Eye (tissue), 1 donor: Measurements from ENCODE around the gene ATP10A.
"Not testable (repeated sequence)": the region's sequence is repeated elsewhere in the genome, so short reads cannot be mapped to it uniquely, and the experiment has no call there.

Experiments used
- DNase-seq: peaks from one replicate; pipeline ENCODE4 v3.0.0-alpha.2; 2015

Gene ATP10A

DNA sequence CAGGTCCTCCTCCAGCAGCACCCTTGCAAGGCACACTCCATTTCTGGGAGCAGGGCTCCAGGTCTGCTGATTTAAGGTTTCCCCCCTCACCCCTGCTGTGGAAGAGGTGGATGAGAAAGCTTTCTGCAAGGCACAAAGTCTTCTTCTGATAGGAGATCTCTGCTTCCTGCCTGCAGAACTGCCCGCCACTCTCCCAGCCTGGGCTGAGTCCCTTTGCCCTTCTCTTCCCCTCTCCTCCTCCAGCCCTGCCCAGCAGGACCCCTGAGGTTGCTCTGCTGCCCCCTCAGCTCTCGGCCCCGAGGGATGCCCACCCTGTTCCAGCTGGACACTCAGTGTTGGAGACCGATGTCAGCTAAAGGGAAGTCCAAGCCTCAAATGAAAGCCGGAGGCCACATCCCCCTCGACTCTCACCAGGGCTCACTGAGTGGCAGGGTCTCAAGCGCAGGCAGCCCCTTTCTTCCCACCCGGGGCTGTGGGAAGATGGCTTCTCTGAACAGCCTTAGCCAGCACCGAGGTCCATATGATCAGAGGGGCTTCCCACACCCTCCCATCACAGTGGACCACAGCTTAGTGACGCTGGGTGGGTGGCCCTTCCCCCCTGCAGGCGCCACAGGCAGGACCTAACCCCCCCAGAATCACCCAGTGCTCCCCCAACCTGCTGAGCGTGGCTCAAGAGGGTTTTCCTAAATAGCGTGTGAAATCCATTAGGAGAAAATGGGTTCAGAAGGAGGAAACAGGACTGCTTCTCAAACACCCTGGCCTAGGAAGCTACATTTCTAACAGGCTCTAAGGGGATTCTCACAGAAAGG is 4.0 kb downstream of the ATP10A start:
- DNase-seq: no peak

DNA sequence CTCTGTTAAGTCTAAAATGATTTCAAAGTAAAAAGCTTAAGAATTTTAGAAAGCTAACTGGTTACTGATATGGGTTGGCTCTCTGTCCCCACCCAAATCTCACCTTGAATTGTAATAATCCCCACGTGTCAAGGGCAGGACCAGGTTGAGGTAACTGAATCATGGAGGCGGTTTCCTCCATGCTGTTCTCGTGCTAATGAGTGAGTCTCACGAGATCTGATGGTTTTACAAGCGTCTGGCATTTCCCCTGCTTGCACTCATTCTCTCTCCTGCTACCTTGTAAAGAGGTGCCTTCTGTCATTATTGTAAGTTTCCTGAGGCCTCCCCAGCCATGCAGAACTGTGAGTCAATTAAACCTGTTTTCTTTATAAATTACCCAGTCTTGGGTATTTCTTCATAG is 7.1 kb downstream of the ATP10A start:
- not testable (repeated sequence) for DNase-seq

DNA sequence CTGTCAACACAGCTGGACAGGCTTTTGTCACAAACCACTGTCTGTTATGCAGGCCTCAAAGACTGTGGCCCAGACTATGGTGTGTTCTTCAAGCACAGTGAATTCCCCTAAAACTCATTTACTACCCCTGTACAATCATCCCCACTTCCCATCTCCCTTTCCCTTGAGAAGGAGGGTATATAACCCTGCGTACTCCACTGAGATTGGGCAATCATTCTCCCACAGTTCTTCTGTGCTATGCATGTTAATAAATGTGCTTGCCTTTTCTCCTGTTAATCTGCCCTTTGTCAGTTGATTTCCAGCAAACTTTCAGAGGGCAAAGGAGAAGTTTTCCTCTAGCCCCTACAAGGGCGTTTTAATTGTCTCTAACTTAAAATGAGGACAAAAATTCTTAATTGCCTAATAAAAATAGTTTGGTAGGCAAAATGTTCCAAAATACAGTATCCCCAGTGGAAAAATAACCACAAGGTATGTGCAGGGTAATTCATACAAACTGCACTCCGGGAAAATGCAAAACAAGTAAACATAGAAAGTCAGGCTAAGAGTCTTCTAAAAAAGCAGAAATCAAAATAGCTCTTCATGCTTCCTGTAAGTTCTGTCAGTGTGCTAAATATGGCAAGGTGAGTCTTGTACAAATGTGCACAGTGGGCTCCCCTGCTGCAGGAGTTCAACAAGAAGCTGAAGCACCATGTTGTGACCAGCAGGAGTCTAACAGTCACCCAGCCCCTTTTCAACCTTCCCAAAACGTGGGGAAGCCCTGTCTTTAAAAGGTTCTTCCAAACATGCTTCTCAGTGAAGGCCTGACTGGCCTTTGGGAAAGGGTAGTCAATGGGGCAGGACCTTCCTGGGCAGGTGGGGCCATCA is 10.2 kb downstream of the ATP10A start:
- no peak for DNase-seq

DNA sequence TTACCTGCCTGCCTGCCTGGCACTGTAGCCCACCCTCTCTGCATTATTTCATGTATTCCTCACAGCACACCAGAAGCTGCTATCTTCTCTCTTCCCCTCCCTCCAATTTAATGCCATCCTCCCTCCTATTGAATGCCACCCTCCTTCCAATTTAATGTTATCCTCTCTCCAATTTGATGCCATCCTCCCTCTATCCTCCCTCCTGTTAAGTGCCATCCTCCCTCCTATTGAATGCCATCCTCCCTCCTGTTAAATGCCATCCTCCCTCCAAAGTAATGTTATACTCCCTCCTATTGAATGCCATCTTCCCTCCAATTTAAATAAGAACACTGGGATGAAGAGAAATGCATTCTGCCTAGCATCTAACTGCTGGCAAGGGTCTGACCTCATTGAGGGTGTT is 11.1 kb downstream of the ATP10A start:
- no peak for DNase-seq

DNA sequence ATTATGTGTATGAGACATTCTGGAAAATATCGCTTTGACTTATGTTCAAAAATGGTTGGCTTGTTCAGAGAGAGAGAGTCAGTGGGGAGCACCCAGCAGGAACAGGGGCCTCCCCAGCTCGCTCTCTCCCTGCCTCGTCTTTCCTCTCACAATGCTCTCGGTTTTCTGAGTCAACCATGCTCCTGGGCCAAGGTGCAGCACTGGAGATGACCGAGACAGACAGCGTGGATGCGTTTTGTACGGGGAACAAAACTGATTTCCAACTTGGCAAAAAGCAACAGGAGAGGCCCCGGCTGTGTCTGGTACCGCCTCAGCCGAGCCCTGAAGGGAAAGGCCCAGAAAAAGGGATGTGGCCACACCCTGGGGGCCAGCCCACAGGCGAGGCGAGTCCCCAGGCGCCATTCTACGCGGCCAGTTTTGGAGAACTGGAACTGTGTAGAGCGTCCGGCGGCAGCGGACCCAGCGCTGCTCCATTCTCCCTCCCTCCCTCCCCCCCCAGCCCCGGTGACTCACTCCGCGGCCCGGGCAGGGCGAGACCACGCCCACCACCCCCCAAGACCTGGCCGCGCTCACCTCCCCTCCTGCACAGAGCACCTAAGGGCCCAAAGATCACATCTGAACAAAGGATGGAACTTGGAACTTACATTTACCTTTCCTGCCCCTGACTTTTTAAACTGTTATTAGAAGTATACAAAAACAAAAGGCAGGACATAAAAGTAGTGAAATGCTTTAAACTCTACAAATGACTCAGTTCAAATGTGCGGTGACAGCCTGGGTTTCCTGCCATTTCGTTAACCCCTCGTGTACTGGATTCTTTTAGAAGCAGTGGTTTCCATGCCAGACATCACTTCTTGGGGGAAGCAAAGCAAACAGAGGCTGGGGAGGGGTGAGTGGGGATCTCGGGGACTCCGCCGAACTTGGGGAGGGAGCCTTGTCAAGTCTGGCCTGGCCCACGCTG is 12.7 kb downstream of the ATP10A start:
- DNase-seq: peak; percentile 71

DNA sequence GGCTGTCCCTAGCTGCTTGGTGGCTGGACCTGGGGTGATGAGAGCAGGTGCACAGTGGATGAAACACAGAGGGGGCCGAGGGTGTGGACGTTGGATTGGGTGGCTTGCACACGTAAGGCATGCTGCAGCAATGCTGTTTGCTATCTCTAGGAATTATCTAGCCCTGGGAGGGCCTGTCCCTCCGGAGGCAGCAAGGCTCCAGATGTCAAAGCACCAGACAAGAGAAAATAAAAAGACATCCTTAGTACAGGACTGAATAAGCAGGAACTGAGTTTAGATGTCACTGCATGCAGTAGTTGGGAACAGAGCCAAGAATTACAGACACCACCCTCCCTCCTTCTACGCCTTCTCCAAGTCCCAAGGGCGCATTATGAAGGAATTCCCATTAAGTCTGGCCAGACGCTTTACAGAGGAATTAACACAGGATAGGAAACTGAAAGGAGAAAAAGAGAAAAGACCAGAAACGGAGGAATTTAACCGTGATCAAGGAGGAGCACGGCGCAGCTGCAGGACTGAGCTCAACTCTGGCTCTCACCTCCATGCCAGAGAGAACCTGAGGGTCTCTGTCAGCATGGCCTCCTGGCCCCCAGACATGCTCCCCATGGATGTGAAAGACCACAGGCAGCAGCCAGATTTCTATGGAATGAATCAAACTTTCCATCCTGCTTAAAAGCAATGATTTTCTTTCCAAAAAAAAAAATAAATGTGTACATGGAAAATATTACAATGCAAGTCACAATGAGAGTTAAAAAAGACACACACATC is 13.8 kb downstream of the ATP10A start:
- DNase-seq: peak; percentile 76

DNA sequence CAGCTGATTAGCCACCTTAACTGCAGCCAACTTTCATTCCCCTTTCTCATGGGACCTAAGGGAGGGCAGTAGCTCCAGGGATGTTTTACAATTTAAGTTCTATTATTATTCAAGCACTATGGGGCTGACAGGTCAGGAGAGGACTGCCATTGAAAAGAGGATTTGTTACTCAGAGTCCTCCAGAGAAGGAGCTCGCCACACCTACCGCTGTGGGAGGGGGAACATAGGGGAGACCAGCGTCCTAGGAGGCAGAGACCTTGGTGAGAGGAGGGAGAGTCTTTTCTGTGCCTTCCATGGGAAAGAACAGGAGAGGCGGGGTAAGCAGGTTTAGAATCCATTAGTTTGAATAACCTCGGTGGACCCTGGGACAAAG is 14.4 kb downstream of the ATP10A start:
- no peak for DNase-seq

DNA sequence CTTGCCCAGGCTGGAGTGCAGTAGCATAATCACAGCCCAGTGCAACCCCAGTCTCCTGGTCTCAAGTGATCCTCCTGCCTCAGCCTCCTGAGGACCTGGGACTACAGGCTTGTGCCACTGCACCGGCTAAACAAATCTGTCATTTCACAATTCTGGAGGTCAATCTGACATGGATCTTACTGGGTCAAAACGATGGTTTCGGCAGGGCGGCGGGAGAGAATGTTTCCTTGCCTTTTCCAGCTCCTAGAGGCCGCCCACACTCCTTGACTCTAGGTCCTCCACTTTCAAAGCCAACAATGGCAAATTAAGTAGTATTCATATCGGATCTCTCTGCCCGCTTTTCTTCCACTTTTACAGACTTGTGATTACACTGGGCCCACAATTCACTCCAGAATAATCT is 14.8 kb downstream of the ATP10A start:
- no peak for DNase-seq

DNA sequence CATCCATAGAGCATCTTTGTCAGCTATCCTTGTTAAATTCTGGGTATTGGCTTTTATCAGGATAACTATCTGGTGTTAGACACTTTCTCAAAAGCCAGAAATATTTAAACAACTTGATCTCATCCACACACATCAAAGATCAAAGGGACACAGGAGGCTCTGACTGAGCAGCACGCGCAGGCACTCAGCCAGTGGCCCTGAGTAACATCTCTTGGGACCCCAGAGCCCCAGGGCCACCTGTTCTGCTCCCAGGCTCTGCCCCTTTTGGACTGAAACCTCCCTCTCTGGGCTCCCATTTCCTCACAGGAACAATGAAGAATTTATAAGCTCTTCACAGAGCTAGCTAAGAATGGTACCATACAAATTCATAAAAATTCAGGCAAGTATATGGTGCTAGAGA is 16.1 kb downstream of the ATP10A start:
- DNase-seq: no peak

DNA sequence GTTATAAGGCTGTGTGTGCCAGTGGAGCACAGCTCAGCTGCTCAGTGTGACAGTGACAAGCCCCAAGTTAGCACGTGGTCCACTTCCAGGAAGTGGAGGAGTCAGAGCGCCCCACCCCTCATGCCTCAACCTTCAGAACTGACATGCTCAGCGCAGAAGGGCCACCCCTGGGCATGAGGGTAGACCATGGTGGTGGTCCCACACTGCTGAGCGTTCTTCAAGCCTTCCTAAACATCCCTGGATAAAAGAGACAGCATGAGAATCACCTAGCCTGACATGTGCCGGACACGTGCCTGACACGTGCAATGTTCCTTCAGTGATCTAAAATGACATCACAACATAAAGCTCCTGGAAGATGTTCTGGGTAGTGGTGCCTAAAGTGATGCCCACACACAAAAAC is 16.8 kb downstream of the ATP10A start:
- DNase-seq: no peak

DNA sequence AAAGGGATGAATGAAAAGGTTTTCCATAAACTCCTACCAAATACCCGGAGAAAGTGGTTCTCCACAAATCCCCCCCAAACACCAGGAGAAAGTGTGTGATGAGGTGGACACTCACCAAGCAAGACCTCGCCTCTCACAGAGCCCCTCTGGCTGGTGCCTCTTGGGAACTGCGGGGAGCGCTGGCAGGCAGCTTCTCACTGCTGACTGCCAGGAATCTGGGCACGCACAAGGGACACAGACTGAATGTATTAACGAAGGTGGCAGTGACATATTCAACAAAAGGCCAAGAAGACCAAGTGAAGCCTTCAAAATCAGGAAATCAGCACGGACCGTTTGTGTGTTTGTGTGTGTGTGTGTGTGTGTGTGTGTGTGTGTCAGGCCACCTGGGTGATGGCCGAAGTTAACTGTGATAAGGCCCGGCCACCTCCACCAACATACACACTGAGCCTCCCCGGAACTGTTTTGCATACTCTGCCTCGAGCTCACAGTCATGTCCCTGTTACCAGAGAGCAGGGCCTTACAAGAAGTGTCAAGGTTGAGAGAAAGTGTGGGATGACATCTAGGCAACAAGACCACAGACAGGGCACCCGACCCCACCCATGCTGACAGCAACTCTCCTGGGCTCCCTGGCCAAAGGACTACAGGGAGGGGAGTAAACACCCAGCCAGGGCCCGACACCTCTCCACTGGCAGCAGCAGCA is 18.0 kb downstream of the ATP10A start:
- DNase-seq: no peak

DNA sequence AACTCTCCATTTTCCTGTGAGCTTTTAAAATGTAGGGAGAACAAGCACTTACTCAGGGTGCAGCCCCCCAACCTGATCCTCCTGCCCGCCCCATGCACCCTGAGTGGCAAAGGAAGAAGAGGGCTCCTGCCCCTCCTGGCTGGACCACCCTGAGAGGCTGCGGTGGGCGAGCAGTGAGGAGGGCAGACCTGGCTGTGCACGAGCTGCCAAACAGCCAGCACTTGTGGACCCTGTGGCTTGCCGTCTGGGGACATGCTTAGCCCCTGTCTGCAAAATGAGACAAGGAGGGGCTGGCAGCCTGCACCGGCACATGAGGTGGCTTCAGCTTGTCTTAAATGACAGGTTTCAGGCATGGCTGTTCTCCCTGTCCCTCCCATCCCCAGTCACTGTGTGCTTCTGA is 18.6 kb downstream of the ATP10A start:
- no peak for DNase-seq

DNA sequence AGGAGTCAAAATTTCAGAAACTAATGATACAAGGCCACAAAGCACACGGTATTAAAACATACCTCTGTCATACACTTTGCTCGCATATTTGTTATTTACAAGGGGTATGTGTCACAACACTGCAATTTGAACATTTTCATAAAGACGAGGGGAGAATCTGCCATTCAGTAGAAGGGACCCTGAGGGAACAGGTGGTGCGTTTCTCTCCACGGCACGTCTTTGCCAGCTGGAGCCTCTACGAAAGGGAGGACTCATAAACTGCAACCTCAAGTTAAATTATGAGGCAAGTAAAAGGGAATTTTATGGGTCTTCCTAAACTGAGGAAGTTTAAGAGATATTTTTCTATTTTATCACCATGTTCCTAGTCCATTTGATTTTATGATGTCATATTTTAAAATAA is 19.1 kb downstream of the ATP10A start:
- no peak for DNase-seq

DNA sequence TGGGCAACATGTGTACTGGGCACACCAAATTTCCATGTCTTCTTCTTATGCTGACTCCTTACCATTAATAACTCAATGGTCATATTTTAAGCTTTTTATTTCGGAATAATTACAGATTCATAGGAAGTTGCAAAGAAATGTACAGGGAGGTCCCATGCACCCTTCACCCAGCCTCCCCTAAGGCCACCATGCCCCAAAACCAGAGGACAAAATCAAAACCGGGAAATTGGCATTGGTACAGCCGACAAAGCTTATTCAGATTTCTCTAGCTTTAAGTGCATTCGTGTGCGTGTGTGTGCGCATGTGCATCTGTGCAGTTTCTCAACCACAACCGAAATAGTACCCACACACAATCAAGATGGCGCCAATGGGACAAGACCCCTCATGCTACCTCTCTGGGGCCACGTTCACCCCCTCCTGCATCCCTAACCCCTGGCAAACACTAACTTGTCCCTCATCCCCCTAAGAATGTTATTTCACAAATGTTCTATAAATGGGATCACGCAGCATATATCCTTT is 23.4 kb downstream of the ATP10A start:
- no peak for DNase-seq

DNA sequence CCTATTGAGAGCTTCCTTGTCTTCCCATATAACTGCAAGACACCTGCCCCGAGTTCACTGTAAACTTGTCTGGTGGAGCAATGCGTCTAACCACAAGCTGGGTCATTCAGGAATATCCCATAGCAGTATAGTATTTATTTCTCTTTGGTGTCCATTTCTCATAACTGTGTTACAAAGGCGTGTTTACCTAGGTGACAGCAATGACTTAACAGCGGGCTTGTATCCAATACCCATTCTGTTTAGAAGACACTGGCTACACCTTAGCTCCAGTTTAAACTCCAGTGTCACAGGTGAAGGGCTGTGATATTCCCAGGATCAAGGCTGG is 24.3 kb downstream of the ATP10A start:
- no peak for DNase-seq

DNA sequence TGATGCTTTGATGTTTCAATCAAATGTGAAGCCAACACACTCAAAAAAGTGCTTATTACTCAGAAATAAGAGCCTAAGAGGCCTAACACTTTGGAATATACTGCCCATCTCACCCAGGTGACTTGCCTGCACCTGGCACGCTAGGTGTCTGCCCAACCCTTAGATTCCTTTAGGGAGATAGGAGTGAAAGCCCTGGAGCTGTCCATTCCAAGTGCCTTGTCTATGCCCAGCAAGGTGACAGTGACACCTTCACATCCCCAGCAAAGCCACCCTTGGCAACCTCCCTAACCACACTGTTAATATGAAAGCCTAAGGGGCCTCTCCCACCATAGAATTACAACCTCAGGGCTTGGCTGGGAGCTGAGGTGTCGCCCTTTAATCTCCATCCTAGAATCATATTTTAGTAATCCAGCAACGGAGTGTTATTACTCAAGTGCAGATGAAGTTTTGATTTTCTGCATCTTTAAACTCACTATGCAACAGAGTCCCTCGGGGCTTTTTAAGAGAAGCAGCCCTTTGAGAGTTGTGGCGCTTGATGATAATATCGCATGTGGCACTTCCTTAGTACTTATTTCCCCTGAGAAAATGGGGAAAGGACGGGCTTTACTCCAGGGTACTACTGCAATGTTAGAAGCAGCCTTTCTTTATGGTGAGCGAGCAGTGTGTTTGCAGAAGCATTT is 24.8 kb downstream of the ATP10A start:
- DNase-seq: no peak

DNA sequence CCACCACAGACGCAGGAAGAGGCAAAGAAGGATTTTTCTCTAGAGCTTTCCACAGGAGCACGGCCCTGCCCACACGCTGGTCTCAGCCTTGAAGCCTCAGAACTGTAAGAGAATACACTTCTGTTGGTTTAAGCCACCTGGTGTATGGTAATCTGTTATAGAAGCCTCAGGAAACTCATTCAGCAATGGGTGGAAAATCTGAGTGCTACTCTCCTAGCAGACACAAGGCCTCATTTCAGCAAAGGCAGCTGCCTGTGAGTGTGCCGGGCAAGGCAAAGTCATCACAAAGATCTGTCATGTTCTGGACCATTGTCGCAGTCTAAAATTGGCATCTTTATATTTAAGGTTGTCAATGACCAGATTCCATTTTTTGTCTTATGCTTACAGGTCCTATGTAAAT is 31.0 kb downstream of the ATP10A start:
- no peak for DNase-seq

DNA sequence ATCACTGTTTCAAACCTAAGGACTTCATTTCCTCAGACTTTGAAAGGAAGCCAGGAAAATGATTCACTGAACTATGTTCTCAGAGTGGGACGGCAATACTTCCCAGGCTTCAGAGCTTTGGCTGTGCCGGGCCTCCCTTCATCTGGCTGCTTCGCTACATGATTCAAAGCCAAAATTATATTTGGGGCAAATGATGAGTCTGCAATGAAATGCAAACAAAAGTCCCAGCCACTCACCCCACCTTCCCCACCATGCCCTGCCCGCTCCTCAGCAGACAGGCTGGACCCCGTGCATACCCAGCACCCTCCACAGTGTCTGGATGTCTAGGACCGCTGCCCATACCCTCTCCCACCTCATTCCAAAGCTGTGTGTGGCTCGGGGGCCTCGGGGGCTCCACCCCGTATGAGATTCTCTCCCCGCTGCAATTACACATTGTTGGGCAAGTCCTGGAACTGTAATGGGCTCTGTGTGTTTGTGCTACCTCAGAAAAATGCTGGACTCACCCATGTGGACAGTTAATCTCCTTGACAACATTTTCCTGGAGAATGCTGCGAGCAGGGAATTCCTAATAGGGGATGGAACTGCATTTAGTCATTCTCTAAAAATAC is 32.2 kb downstream of the ATP10A start:
- no peak for DNase-seq

DNA sequence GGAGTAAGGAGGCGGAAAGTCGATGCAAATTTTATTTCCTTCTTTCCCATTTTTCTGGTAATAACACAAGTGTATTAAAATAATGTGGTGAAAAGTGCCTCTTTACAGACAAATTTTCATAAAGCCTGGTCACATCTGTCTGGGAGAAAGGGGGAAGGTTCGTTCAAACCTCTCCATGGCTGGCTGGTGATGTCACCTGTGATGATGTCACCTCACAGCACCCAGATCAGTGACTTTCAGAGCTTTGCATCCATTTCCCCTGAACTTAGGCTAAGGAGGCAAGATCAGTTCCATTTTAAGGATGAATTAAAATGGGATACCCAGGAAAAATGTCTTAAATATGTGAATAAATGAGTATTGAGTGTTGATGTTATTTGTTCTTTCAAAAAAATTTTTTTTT is 34.1 kb downstream of the ATP10A start:
- no peak for DNase-seq

DNA sequence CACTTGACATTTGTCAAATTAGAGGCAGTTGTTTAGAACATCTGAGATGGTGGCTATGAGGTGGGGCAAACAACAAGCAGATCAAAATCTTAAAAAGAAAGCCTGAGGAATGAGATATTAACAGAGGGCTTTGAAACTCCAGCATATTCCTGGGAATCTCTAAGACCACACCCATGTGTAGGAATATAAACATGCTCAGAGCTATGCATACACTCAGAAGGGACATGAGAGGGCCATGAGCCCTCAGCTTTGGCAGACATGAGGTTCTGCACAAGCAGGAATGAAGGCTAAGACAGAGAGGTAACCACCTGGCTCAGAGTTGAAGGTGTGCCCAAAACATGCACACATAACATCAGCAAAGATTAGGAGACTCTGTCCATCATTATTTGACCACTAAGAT is 37.9 kb downstream of the ATP10A start:
- no peak for DNase-seq

DNA sequence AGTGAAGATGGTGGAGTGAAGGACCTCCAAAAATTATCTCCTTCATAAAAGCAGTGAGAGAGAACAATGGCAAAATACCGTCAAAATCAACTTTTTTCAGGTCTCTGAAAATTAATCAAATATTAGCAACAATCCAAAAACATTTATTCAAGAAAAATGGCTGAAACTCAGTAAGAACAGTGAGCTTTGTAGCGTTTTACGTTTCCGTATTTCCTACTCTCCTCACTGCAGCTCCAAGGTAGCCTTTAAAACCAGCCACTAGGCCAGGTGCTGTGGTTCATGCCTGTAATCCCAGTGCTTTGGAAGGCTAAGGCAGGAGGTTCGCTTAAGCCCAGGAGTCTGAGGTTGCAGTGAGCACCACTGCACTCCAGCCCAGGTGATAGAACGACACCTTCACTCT is 38.5 kb downstream of the ATP10A start:
- DNase-seq: no peak
